Activated T-cell treated with anti-CD3 and anti-CD28 coated beads for 48 hours (primary cell): ENCODE results near the gene ENTPD2.
A peak's percentile ranks its signal among the peaks of the same experiment; 100 is the strongest.

Experiments used
- DNase-seq: peaks from one replicate; pipeline ENCODE4 v3.0.0-alpha.2; 2020; ENCODE audit warnings: low read depth

Gene ENTPD2

GRCh38 chr9:137053944-137054931 lies at the start of gene ENTPD2:
Gene ENTPD2, minus strand, starts transcription at chr9:137054061. Its CDS starts 64 bp downstream, at chr9:137053997.
- no peak for DNase-seq

GRCh38 chr9:137103206-137103999 lies 49.5 kb upstream of the ENTPD2 start:
- no peak for DNase-seq

DNA sequence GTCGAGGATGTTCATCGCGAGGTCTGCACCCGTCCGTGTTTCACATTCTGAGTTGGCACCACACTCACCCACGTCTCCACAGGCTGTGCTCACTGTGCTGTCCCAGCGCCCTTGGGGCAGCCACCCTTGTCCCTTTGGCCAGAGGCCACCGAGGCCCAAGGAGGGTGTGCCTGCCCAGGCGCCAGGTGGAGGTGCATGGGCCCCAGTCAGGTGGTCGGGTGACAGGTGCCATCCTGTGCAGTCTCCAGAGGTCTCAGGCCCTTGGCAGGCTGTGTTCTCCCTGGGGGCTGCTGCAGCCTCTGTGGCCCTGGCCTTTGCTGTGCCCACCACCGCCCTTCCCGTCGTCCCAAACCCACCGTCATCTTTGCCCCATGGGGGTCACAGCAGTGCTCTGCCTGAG lies 45.4 kb upstream of the ENTPD2 start:
- no peak for DNase-seq

- DNase-seq: no peak
These were observed 44.1 kb upstream of the ENTPD2 start for GRCh38 chr9:137097761-137098462.

GRCh38 chr9:137096785-137097546 lies 43.1 kb upstream of the ENTPD2 start:
- no peak for DNase-seq

- peak; percentile 78 for DNase-seq
These were observed 42.0 kb upstream of the ENTPD2 start for GRCh38 chr9:137095664-137096517.

DNA sequence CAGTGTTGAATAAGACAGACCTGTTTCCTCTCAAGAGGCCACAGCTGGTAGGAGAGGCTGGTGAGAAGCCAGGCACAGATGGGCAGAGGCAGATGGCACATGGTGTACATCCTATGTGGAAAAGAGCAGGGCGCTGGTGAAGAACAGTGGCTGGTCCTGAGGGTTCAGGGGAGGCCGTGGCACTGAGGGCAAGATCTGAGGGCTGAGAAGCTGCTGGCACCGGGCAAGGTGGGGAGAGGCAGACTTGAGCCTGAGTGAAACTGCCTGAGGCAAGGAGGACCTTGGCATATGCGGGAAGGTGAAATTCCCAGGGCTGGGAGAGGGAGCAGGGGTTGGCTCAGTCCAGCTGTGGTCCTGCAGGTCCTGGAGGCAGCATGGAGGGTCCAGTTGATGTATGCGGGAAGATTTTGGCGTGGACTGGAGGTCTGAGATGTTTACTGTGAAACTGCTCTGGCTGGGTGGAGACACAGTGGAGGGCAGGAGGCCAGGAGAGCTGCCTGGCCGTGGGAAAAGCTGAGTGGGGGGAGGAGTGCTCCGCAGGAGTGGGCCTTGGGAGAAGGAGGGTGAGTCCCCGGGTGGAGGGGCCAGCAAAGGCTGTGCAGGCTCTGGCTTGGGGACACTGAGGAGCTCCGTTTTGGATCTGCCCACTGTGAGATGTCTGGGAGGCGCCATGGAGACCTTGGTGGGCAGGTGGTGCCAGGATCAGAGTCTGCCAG lies 35.5 kb upstream of the ENTPD2 start:
- no peak for DNase-seq

DNA sequence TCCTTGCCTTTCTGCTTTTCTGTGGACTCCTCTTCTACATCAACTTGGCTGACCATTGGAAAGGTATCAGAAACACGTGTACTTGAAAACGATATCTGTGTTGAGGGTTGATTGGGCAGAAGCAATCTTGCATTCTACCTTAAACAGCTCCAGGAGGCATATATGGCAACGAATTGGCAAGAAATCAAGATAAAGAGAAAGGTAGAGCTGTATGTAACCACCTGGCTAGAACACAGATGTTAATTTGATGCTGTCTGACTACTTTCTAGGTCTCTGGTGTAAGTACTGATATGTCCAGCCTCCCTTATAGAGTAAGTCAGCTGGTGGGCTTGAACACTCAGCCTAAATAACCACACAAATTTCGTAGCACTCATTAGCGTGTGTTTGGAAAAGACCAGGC lies 34.3 kb upstream of the ENTPD2 start:
- DNase-seq: no peak

DNA sequence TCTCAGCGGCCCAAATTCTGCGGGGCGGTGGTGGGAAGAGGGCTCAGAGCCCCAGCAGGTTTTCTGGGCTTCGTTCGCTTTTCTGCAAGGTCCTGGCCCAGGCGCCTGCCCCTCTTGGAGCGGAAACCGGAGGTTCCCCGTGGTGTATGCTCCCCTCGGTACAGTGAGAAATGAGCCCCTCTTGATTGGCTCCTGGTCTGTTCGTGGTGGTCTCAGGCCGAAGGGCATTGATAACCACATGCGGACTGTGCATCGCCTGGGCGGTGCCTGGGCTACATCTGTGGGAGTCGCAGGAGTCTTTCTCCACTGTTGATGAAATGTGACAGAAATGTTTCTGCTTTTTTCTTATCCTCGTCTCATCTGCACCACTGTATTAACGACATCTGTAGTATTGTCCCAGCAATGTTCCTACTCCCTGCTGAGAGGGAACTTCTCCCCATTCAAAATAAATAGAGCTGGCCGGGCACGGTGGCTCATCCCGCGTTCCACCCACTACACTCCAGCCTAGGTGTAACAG lies 33.6 kb upstream of the ENTPD2 start:
- DNase-seq: no peak

- DNase-seq: peak; percentile 100
These were observed 32.9 kb upstream of the ENTPD2 start, which contains the start of gene MAN1B1 for GRCh38 chr9:137086531-137087408. Gene MAN1B1, plus strand, starts transcription at chr9:137086985. Its CDS starts 15 bp downstream, at chr9:137087000.

- DNase-seq: no peak
These were observed 32.2 kb upstream of the ENTPD2 start for GRCh38 chr9:137085920-137086530.

DNA sequence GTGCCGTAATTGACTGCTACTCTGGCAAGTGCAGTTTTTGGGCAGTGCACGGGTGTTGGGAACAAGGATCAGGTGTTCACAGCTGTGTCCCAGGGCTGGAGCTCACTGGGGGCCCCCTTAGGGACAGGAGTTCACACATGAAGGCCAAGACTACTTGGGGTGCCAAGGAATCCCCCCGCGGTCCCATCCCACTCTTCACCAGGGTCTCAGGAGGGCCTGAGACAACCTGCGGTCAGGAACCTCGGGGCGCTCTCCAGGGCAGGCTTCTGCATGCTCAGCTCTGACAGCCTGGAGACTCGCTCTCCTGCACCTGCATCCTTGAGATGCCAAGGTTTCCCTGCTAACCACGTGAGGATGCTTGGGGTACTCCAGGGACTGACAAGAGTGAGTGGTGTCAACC lies 30.7 kb upstream of the ENTPD2 start:
- DNase-seq: no peak

- DNase-seq: no peak
These were observed 29.6 kb upstream of the ENTPD2 start for GRCh38 chr9:137083394-137084004.

- DNase-seq: no peak
These were observed 29.0 kb upstream of the ENTPD2 start for GRCh38 chr9:137082925-137083290.

GRCh38 chr9:137082222-137082924 lies 28.5 kb upstream of the ENTPD2 start:
- no peak for DNase-seq

- no peak for DNase-seq
These were observed 26.6 kb upstream of the ENTPD2 start for GRCh38 chr9:137080260-137081122.
